Measurements from ENCODE around the gene PRDX6.
"Not testable (repeated sequence)": the region's sequence is repeated elsewhere in the genome, so short reads cannot be mapped to it uniquely, and the experiment has no call there.

The PRDX6 gene

DNA sequence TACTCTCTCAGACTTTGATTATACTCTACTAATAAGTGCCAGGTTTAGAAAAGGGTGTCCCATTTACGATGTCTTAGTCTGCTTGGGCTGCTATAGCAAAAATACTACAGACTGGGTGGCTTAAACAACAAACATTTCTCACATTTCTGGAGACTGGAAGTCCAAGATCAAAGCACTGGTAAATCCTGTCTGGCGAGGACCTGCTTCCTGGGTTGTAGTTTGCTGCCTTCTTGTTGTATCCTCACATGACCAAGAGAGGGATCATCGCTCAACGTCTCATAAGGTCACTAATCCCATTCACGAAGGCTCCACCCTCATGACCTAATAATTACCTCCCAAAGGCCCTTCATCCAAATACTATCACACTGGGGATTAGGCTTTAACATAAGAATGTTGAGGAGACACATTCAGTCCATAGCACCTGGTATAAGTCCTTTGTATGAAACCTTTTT is 12.0 kb downstream of the PRDX6 start:
- TF ChIP-seq, protein P1, sequence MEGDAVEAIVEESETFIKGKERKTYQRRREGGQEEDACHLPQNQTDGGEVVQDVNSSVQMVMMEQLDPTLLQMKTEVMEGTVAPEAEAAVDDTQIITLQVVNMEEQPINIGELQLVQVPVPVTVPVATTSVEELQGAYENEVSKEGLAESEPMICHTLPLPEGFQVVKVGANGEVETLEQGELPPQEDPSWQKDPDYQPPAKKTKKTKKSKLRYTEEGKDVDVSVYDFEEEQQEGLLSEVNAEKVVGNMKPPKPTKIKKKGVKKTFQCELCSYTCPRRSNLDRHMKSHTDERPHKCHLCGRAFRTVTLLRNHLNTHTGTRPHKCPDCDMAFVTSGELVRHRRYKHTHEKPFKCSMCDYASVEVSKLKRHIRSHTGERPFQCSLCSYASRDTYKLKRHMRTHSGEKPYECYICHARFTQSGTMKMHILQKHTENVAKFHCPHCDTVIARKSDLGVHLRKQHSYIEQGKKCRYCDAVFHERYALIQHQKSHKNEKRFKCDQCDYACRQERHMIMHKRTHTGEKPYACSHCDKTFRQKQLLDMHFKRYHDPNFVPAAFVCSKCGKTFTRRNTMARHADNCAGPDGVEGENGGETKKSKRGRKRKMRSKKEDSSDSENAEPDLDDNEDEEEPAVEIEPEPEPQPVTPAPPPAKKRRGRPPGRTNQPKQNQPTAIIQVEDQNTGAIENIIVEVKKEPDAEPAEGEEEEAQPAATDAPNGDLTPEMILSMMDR (IDR thresholded peaks at IDR 0.05; ENCODE audit: extremely low read depth, missing control alignments) = no peak
- DNase-seq (ENCODE audit: low spot score) = no peak

DNA sequence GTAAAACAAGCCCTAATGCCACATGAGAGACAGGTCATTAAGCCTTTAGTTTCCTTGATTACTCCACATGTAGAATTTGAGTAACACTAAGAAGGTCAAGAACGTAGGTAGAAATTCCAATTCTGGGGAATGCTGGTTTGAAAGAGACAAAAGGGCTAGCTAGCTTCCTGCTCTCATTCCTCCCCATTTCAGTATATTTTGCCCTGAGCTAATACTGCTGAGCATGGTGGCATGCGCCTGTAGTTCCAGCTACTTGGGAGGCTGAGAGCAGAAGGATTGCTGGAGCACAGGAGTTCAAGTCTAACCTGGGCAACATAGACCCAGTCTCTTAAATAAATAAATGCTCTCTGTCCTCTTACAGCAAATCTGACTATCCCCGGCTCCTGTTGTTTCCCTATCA is 12.8 kb downstream of the PRDX6 start:
- no peak for DNase-seq (ENCODE audit: low spot score)
- TF ChIP-seq, protein P1 (IDR thresholded peaks at IDR 0.05; ENCODE audit: extremely low read depth, missing control alignments) = no peak

DNA sequence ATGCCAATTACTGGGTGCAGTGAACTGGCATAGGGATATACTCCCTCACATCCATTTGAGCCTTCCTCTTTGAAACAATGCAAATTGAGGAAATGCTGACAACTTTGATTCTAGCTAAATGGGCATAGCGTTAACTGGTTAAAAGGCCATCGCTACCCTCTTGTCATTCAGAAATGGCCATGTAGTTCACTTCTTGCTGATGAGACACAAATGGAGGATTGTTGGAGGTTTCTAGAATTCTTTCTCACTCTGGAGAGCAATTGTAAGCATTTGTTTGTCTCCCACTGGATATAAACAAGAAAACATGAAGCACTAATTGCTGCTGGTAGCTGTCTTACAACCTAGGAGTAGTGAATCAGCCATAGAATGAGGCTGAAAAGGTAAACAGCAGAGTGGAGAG is 14.4 kb downstream of the PRDX6 start:
- TF ChIP-seq, protein P1 (IDR thresholded peaks at IDR 0.05; ENCODE audit: extremely low read depth, missing control alignments) = no peak
- DNase-seq (ENCODE audit: low spot score) = no peak

DNA sequence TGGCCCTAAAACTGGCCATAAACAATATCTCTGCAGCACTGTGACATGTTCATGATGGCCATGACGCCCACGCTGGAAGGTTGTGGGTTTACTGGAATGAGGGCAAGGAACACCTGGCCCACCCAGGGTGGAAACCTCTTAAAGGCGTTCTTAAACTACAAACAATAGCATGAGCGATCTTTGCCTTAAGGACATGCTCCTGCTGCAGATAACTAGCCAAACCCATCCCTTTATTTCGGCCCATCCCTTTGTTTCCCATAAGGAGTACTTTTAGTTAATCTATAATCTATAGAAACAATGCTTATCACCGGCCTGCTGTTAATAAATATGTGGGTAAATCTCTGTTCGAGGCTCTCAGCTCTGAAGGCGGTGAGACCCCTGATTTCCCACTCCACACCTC is 16.0 kb downstream of the PRDX6 start:
- DNase-seq (ENCODE audit: low spot score) = not testable (repeated sequence)

DNA sequence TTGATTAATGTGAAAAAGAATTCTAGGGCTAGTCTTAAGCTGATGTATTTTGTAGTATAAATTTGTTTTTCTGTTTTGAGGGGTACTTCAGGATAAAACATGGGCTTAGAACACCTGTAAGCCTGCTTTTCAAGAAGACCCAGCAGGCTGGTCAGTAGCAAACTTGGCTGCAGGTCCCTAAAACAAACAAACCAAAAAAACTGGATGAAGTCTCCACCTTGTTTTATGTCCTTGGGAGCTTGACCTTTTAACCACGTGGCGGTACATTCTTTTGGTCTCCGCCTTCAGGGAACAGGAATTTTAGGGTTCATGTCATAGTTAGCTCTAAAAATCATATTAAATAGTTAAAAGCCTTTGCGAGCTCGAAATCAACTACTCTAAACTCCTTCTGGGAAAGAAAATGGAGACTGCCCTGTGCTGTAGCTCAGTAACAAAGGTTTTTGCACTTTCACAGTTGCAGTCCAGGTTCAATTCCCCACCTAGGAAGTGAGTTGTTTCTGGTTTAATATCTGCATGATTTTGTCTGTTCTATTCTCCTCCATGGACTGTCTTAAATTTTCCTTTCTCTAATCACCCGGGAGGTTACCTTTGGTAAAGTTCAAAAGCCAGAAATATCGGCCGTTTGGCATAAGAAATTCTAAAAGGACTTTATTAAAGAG is 18.6 kb downstream of the PRDX6 start:
- TF ChIP-seq, protein P1 (IDR thresholded peaks at IDR 0.05; ENCODE audit: extremely low read depth, missing control alignments) = no peak
- DNase-seq (ENCODE audit: low spot score) = no peak

DNA sequence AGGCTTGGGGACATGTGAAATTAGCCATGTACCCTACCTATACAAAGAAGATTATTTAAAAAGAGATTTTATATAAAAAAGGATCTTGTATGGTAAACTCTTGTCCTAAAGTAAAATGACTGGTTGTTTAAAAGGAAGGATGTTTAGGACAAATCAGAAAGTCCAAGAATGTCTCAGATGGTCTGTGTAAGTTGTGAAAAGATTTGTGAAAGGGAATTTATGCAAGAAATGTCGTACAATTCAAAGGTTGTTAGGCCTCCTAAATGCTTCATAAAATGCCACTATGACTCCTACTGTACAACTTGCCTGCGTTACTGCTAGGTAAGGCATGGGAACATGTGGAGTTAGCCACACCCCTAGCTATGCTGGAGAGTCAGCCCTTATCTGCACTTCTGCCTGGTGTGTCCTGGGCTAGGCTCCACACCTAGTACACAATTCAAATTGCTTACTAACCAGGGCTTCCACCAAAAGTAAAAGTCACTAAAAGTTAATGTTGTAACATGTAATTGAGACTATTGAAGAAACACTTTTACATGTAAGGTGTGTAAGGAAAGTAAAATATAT is 19.7 kb downstream of the PRDX6 start:
- DNase-seq (ENCODE audit: low spot score) = no peak
- TF ChIP-seq, protein P1 (IDR thresholded peaks at IDR 0.05; ENCODE audit: extremely low read depth, missing control alignments) = no peak

DNA sequence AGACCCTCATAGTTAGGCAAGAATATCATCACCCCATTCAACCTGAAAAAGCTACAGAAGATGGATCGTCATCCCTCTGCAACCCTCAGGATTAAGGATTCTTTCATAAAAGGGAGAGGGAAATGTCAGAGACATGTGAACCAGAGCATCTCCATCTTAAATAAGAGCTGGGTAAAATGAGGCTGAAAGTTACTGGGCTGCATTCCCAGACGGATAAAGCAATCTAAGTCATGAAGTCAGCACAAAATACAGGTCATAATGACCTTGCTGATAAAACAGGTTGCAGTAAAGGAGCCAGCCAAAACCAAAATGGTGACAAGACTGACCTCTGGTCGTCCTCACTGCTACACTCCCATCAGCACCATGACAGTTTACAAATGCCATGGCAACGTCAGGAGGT is 22.6 kb downstream of the PRDX6 start:
- DNase-seq (ENCODE audit: low spot score) = no peak
- TF ChIP-seq, protein P1 (IDR thresholded peaks at IDR 0.05; ENCODE audit: extremely low read depth, missing control alignments) = no peak

DNA sequence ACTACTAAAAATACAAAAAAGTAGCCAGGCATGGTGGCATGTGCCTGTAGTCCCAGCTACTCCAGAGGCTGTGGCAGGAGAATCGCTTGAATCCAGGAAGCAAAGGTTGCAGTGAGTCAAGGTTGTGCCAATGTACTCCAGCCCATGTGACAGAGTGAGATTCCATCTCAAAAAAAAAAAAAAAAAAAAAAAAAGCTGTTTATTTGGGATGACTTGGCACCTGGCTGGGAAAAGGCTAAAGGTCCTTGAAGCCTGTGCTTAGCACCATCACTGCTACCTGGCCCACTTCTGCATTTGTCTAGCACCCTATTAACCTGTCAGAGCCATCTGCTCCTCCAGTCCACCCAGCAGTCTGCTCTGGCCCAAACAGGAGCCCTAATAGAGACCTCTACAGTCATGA is 25.0 kb downstream of the PRDX6 start:
- TF ChIP-seq, protein P1 (IDR thresholded peaks at IDR 0.05; ENCODE audit: extremely low read depth, missing control alignments) = no peak
- DNase-seq (ENCODE audit: low spot score) = no peak
